WERI-Rb-1 (cell line): ENCODE data around the gene MLYCD.

ENCODE experiments used
- DNase-seq: peaks from one replicate; pipeline ENCODE4 v3.0.0-alpha.2; 2020
- H3K27ac ChIP-seq: fragments of 250-450 bp; sonication (Bioruptor Pico); 2 replicates; pipeline ENCODE4 v1.5.1; 2020; ENCODE audit warnings: mild to moderate bottlenecking, moderate library complexity
- H3K27me3 ChIP-seq: fragments of 250-450 bp; sonication (Bioruptor Pico); 2 replicates; pipeline ENCODE4 v1.5.1; 2021; ENCODE audit warnings: mild to moderate bottlenecking, low read depth, moderate library complexity; ENCODE audit not compliant: insufficient read depth, severe bottlenecking
- H3K36me3 ChIP-seq: fragments of 250-450 bp; sonication (Bioruptor Pico); 2 replicates; pipeline ENCODE4 v1.5.1; 2020; ENCODE audit warnings: mild to moderate bottlenecking, moderate library complexity
- H3K4me3 ChIP-seq: 2 replicates; pipeline ENCODE4 v1.5.1; 2011; ENCODE audit warnings: low read depth, mild to moderate bottlenecking, control low read depth, low read length
- H3K9me3 ChIP-seq: fragments of 250-450 bp; sonication (Bioruptor Pico); 2 replicates; pipeline ENCODE4 v1.5.1; 2021; ENCODE audit warnings: mild to moderate bottlenecking, moderate library complexity; ENCODE audit not compliant: severe bottlenecking
- CTCF ChIP-seq: IDR thresholded peaks from 2 replicates; pipeline ENCODE4 v1.5.1; 2011; ENCODE audit warnings: low read depth, mild to moderate bottlenecking, control low read depth, inconsistent platforms, low read length

Gene MLYCD

GRCh38 chr16:83923581-83924365 is 24.9 kb downstream of the MLYCD start:
- no peak for TF ChIP-seq CTCF
- DNase-seq = no peak
- H3K36me3 ChIP-seq = no peaks in the 10 kb centered on the region
- H3K4me3 ChIP-seq = no peak overlapping the region
- H3K27ac ChIP-seq = no peak overlapping the region
- H3K27me3 ChIP-seq = no peaks in the 10 kb centered on the region
- H3K9me3 ChIP-seq = no peaks in the 10 kb centered on the region

- Histone ChIP-seq H3K9me3 (no peaks in the 10 kb centered on the region), H3K27ac (no peak overlapping the region), H3K27me3 (no peaks in the 10 kb centered on the region), H3K4me3 (no peak overlapping the region), H3K36me3 (no peaks in the 10 kb centered on the region)
- TF ChIP-seq CTCF = no peak
- DNase-seq = no peak
Observed at GRCh38 chr16:83924686-83925085, 25.8 kb downstream of the MLYCD start.

- TF ChIP-seq CTCF = no peak
Observed at GRCh38 chr16:83925095-83925905, 26.4 kb downstream of the MLYCD start.

GRCh38 chr16:83925957-83926725 is 27.2 kb downstream of the MLYCD start:
- TF ChIP-seq CTCF = no peak
- H3K27me3 ChIP-seq = no peaks in the 10 kb centered on the region
- H3K9me3 ChIP-seq = no peaks in the 10 kb centered on the region
- no peak for DNase-seq
- no peaks in the 10 kb centered on the region for H3K36me3 ChIP-seq
- H3K4me3 ChIP-seq = no peak overlapping the region
- no peak overlapping the region for H3K27ac ChIP-seq

More at GRCh38 chr16:83925095-83925905, 26.4 kb downstream of the MLYCD start:
- Histone ChIP-seq H3K36me3 (no peaks in the 10 kb centered on the region), H3K9me3 (no peaks in the 10 kb centered on the region), H3K4me3 (no peak overlapping the region), H3K27ac (no peak overlapping the region), H3K27me3 (no peaks in the 10 kb centered on the region)
- DNase-seq = no peak

GRCh38 chr16:83926726-83927397 is 27.9 kb downstream of the MLYCD start:
- Histone ChIP-seq H3K9me3 (no peaks in the 10 kb centered on the region), H3K27me3 (no peaks in the 10 kb centered on the region), H3K27ac (no peak overlapping the region), H3K4me3 (peak overlapping the region; percentile 29), H3K36me3 (no peaks in the 10 kb centered on the region)
- peak; percentile 82 for TF ChIP-seq CTCF
- DNase-seq = peak; percentile 65
